Activated naive CD8-positive, alpha-beta T cell treated with anti-CD3 and anti-CD28 coated beads for 36 hours (primary cell): ENCODE data around the gene ACO2. TPM values are rescaled to one million over a fixed set of nuclear protein-coding genes. Genes with fewer than 3 reads are reported as not detected.
"Not testable (repeated sequence)": the region's sequence is repeated elsewhere in the genome, so short reads cannot be mapped to it uniquely, and the experiment has no call there.

Experiments used
- DNase-seq: peaks from one replicate; pipeline ENCODE4 v3.0.0; 2021
- H3K27ac Mint-ChIP-seq: one replicate; pipeline ENCODE4 v1.8.0; 2022; ENCODE audit warnings: mild to moderate bottlenecking, moderate library complexity, mixed read lengths
- H3K27me3 Mint-ChIP-seq: one replicate; pipeline ENCODE4 v1.8.0; 2022; ENCODE audit warnings: mild to moderate bottlenecking, mixed read lengths
- H3K36me3 Mint-ChIP-seq: one replicate; pipeline ENCODE4 v1.8.0; 2021; ENCODE audit warnings: mild to moderate bottlenecking, mixed read lengths
- H3K4me1 Mint-ChIP-seq: one replicate; pipeline ENCODE4 v1.8.0; 2021; ENCODE audit warnings: mixed read lengths
- H3K4me3 Mint-ChIP-seq: one replicate; pipeline ENCODE4 v1.8.0; 2022; ENCODE audit warnings: mild to moderate bottlenecking, moderate library complexity, mixed read lengths
- H3K9me3 Mint-ChIP-seq: one replicate; pipeline ENCODE4 v1.8.0; 2022; ENCODE audit warnings: mixed read lengths
- total RNA-seq, 2 experiments: library from RNA; stranded (reverse); gene quantifications; one replicate each; pipeline ENCODE4 v1.2.3, GENCODE V29; 2021

Gene ACO2
- total RNA-seq = 100 to 1,000 TPM; 107 to 109 TPM

DNA sequence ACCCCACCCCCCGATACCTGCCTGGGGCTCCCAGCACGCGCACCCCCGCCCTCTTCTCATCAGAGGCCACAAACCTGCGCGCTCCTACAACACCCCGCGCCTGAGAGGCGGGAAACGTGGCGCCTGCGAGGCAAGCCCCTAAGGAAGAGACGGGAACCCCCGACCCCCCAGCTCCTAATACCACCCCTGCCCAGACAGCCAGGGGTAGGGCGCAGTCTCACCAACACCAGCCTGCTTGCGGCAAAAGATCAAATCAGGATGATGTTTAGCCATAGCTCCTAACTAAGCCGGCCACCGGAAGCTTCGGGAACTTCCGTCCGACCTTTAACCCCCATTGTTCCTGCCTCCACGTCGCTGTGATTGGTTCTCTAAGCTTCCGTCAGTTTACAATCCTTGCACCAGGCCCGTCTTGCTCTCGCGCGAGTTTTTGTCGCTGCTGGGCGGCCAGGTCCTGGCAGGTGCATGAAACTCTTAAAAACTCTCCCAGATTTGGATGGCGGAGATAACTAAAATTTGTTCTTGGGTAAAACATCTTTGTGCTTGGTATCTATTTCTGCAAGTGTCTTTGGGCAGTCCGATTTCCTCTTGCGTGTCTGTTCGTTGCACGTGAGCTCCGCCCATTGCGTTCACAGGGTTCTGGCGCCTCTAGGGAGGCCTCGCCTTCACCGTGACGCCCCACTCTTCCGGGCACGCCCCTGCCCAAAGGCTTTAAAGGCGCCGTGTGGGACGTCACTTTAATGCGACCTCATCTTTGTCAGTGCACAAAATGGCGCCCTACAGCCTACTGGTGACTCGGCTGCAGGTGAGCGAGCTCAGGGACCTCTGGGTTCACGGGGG is at the start of gene ACO2, which contains the start of gene PHF5A:
Gene ACO2 (plus strand): TSS at position 737 of the 837 bp plus-strand sequence. CDS start 30 bp downstream, at position 767.
Gene PHF5A (minus strand): TSS at position 312 of the 837 bp plus-strand sequence. CDS start 39 bp downstream, at position 273.
- H3K36me3 Mint-ChIP-seq = peaks cover 28% of the 10 kb centered on the region
- H3K9me3 Mint-ChIP-seq = no peaks in the 10 kb centered on the region
- H3K4me1 Mint-ChIP-seq = peaks cover 55% of the 10 kb centered on the region
- H3K4me3 Mint-ChIP-seq = peak within 1 kb of the TSS; percentile 98
- H3K27ac Mint-ChIP-seq = peak within 1 kb of the TSS; percentile 98
- DNase-seq = peak; percentile 97
- H3K27me3 Mint-ChIP-seq = no peaks in the 10 kb centered on the region

DNA sequence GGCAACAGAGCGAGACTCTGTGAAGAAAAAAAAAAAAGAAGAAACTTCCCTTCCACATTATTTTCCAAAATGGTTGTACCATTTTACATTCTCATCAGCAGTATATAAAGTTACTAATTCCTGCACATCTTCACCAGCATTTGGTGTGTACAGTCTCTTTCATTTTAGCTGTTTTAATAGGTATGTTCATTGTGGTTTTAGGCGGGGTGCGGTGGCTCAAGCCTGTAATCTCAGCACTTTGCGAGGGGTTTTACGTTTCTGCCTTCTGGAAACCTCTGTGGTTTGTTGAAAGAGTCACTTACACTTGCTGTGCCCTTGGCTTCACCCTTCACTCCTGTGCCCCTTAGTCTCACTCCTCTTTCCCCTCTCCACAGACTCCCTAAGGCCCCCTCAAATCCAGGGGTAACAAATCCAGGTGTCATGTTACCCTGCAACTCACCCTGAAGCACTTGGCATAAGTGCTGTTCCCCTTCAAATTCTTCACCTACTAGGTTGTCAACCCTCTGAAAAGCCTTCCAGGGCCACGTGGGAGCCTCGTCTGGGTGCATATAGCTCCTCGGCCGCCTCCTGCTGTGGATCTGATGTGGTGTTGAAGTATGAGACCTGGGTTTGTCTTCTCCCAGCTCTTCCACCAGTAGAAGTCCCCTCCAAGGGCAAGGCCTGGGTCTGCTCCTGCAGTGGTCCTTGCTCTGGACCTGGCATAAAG is 43.1 kb upstream of the ACO2 start:
- Mint-ChIP-seq H3K27me3 (no peaks in the 10 kb centered on the region), H3K36me3 (peaks cover 22% of the 10 kb centered on the region), H3K9me3 (no peaks in the 10 kb centered on the region), H3K4me3 (no peak overlapping the region), H3K27ac (peak overlapping the region; percentile 78), H3K4me1 (peaks cover 12% of the 10 kb centered on the region)
- DNase-seq = peak; percentile 34

GRCh38 chr22:41429232-41429950 is 39.5 kb upstream of the ACO2 start:
- H3K27me3 Mint-ChIP-seq = no peaks in the 10 kb centered on the region
- peaks cover 12% of the 10 kb centered on the region for H3K36me3 Mint-ChIP-seq
- no peak for DNase-seq
- H3K4me3 Mint-ChIP-seq = no peak overlapping the region
- peaks cover 10% of the 10 kb centered on the region for H3K4me1 Mint-ChIP-seq
- H3K9me3 Mint-ChIP-seq = no peaks in the 10 kb centered on the region
- H3K27ac Mint-ChIP-seq = no peak overlapping the region

- no peak for DNase-seq
- H3K4me1 Mint-ChIP-seq = peaks cover 10% of the 10 kb centered on the region
- no peaks in the 10 kb centered on the region for H3K9me3 Mint-ChIP-seq
- H3K27ac Mint-ChIP-seq = no peak overlapping the region
- no peaks in the 10 kb centered on the region for H3K27me3 Mint-ChIP-seq
- no peak overlapping the region for H3K4me3 Mint-ChIP-seq
- H3K36me3 Mint-ChIP-seq = peaks cover 12% of the 10 kb centered on the region
These were observed 39.0 kb upstream of the ACO2 start for GRCh38 chr22:41429951-41430332.

- H3K9me3 Mint-ChIP-seq = no peaks in the 10 kb centered on the region
- H3K4me3 Mint-ChIP-seq = no peak overlapping the region
- no peak for DNase-seq
- H3K4me1 Mint-ChIP-seq = peaks cover 7% of the 10 kb centered on the region
- H3K27ac Mint-ChIP-seq = no peak overlapping the region
- peaks cover 6% of the 10 kb centered on the region for H3K36me3 Mint-ChIP-seq
- H3K27me3 Mint-ChIP-seq = no peaks in the 10 kb centered on the region
These were observed 37.3 kb upstream of the ACO2 start for GRCh38 chr22:41431656-41432055.

DNA sequence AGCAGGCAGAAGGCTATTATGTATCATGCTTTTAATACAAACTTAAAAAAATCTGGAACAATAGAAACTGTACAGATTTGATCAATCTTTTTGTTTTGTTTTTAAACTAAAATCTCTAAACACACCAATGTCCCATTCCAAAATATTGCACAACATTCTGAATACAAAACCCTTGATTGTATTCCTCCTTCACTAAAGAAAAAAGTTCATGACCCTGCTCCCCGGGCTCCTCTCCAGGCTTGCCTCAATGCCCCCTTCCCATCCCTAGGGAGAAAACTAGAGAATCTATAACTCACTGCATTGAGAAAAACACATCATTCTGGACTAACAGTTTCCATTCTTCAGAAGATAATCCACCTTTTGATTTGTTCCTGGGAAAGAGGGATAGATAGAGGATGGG is 35.4 kb upstream of the ACO2 start:
- not testable (repeated sequence) for H3K27ac Mint-ChIP-seq, H3K36me3 Mint-ChIP-seq, H3K4me3 Mint-ChIP-seq, DNase-seq, H3K9me3 Mint-ChIP-seq, H3K27me3 Mint-ChIP-seq, H3K4me1 Mint-ChIP-seq

DNA sequence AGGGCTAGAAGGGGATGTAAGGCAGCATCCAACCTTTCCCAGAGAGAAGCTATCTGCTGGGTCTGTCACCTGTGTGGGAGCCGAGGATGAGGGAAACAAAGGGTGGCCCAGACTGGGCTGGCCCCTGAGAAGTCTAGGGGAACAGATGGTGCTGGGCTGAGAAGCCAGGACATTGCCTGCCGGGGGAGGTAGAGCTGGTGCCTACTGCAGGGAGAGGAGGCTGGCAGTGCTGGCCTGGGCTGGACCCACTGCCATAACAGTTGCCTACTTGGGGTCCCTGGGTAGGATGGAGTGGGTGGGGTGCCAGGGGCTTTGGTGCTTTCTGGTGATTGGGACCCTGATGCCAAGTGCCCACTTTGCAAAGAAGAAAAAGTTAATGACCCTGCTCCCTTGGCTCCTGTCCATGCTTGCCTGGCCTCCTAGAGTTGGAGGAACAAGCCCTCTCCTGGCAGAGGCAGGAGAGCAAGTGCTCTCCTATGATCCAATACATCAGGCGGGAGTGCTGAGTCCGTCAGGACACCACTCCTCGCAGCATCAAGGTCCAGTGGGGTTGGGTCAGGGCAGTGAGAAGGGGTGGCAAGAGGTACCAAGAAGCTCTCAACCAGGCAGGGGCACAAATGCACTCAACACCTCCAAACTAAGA is 34.4 kb upstream of the ACO2 start:
- not testable (repeated sequence) for H3K4me1 Mint-ChIP-seq, H3K9me3 Mint-ChIP-seq, DNase-seq, H3K4me3 Mint-ChIP-seq, H3K36me3 Mint-ChIP-seq, H3K27me3 Mint-ChIP-seq, H3K27ac Mint-ChIP-seq

DNA sequence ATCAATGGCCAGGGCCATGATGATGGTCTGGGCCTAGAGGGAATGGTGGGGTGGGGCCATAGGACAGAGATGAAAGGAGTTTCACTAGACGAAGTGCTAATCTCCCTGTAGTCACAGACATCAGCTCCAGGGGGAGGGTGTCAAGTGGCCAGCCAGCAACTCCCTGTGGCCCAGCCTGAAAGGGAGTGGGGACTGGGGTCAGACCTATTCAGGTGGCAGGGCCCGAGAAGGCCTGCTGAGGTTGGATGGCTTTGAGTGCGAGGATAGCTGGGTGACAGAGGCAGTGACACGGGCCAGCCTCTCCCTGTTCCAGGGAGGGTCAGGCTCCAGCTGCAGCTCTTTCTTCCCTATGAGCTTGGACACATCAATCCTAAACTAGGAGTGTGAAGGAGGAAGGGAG is 33.4 kb upstream of the ACO2 start:
- DNase-seq = no peak
- peaks cover 4% of the 10 kb centered on the region for H3K36me3 Mint-ChIP-seq
- H3K4me1 Mint-ChIP-seq = peaks cover 8% of the 10 kb centered on the region
- H3K4me3 Mint-ChIP-seq = no peak overlapping the region
- no peaks in the 10 kb centered on the region for H3K27me3 Mint-ChIP-seq
- no peaks in the 10 kb centered on the region for H3K9me3 Mint-ChIP-seq
- H3K27ac Mint-ChIP-seq = no peak overlapping the region

- Mint-ChIP-seq H3K27ac (peak overlapping the region; percentile 55), H3K27me3 (no peaks in the 10 kb centered on the region), H3K9me3 (no peaks in the 10 kb centered on the region), H3K36me3 (peaks cover 4% of the 10 kb centered on the region), H3K4me1 (peaks cover 10% of the 10 kb centered on the region), H3K4me3 (no peak overlapping the region)
- no peak for DNase-seq
These were observed 32.4 kb upstream of the ACO2 start for GRCh38 chr22:41436322-41437113.

DNA sequence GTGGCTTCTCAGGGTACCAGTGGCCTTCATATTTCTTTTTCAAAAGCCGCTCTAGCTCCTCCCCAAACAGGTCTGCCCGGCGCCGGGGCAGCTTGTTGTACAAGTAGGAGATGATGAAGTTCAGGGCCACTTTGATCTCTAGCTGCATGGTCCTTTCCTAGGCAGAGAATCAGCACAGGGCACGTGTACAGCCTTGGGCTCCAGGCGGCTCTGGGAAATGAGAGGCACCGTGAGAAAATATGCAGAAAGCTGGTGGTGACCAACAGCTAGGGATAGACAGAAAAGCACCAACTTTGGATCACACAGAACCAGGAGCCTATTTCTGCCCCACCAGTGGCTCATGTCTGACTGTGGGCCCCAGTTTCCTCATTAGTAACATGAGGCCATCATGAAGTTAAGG is 31.7 kb upstream of the ACO2 start:
- H3K36me3 Mint-ChIP-seq = peaks cover 2% of the 10 kb centered on the region
- DNase-seq = no peak
- no peak overlapping the region for H3K27ac Mint-ChIP-seq
- no peaks in the 10 kb centered on the region for H3K9me3 Mint-ChIP-seq
- no peak overlapping the region for H3K4me3 Mint-ChIP-seq
- no peaks in the 10 kb centered on the region for H3K27me3 Mint-ChIP-seq
- H3K4me1 Mint-ChIP-seq = peaks cover 11% of the 10 kb centered on the region

- Mint-ChIP-seq H3K4me1 (peaks cover 15% of the 10 kb centered on the region), H3K36me3 (peaks cover 17% of the 10 kb centered on the region)
- DNase-seq, H3K4me3 Mint-ChIP-seq, H3K27me3 Mint-ChIP-seq, H3K9me3 Mint-ChIP-seq, H3K27ac Mint-ChIP-seq: not testable (repeated sequence)
These were observed 28.4 kb upstream of the ACO2 start for GRCh38 chr22:41440511-41440910.

DNA sequence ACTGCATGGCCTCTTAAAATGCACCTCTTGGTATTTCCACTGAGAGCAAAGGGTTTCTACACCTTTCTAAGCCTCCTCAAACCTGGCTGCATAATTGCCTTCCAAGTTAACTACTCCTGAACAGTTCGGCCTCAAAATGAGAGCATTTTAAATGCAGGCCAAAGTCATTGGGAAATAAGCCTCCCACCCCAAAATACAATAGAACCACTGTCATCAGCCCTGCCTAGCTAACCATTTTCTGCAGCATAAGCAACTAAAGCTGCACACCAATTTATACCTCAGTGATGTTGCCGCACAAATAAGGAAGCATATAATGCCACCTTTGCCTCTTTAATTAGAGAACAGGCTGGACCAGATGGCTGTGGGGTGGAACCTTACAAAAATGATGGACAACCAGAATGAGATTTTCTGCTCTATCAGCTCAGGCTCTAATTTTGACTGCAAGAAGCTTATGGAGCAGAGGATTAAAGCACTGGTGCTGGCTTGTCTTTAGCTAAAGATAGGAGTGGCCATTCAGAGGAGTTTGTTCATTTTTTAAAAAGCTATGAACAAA is 26.6 kb upstream of the ACO2 start:
- H3K4me3 Mint-ChIP-seq = no peak overlapping the region
- peaks cover 15% of the 10 kb centered on the region for H3K36me3 Mint-ChIP-seq
- H3K9me3 Mint-ChIP-seq = no peaks in the 10 kb centered on the region
- peaks cover 3% of the 10 kb centered on the region for H3K27me3 Mint-ChIP-seq
- no peak overlapping the region for H3K27ac Mint-ChIP-seq
- H3K4me1 Mint-ChIP-seq = peaks cover 14% of the 10 kb centered on the region
- no peak for DNase-seq

DNA sequence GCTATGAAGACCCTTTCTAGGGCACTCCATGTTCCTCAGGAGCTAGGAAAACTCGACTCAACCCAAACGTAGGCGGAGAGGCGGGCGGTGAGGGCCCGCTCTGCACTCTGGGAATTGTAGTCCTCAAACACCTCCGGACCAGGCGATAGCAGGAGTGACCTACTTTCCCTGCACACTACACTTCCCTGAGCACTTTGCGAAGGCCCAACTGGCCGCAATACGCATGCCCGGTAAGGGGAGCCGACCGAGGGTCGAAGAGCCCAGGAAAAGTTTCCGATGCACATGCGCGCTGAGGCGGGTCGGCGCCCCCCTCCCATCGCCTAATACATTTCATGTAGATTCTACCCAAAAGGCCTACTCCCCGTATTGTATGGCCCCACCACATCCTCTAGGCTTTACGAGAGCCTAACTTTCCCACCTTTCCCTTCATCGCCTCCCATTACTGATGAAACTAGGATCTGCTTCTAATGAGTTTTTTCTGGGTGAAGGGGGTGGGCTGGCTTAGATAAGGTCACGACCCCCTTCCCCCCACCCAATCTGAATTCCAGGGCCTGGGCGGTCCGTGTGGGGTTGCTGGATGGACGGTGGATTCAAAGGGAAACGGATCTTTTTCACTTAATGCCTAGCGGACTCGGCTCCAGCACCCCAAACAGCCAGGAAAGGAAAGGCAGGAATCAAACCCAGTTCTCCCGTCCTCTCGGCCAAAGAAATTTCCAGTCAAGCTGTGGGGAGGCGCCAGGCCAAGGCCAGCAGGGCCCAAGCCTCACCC is 24.4 kb upstream of the ACO2 start:
- H3K27me3 Mint-ChIP-seq = peaks cover 3% of the 10 kb centered on the region
- peaks cover 15% of the 10 kb centered on the region for H3K36me3 Mint-ChIP-seq
- DNase-seq = peak; percentile 90
- peak overlapping the region; percentile 97 for H3K27ac Mint-ChIP-seq
- peak overlapping the region; percentile 97 for H3K4me3 Mint-ChIP-seq
- H3K9me3 Mint-ChIP-seq = no peaks in the 10 kb centered on the region
- H3K4me1 Mint-ChIP-seq = peaks cover 18% of the 10 kb centered on the region
